ENCODE measurements around the gene MEOX2. TPM values are rescaled to one million over a fixed set of nuclear protein-coding genes. Genes with fewer than 3 reads are reported as not detected.

The MEOX2 gene
- total RNA-seq, 1 experiment from 2014 or later, result not detected

GRCh38 chr7:15610503-15610902 lies 76.0 kb downstream of the MEOX2 start:
- H3K36me3 Mint-ChIP-seq (ENCODE audit: insufficient read depth, unreplicated experiment), result no peaks in the 10 kb centered on the region
- H3K27me3 Mint-ChIP-seq (ENCODE audit: insufficient read depth, unreplicated experiment), result peaks cover 61% of the 10 kb centered on the region
- DNase-seq (ENCODE audit: unreplicated experiment), result no peak
- no peaks in the 10 kb centered on the region for H3K9me3 Mint-ChIP-seq (ENCODE audit: unreplicated experiment)
- intact Hi-C loops (cut with micrococcal nuclease), result no loop called here
- H3K4me1 Mint-ChIP-seq (ENCODE audit: insufficient read depth, unreplicated experiment), result no peaks in the 10 kb centered on the region
- ChIA-PET CTCF (no interaction called here), POLR2A (no interaction called here)
- no peak for TF ChIP-seq CTCF (IDR thresholded peaks at IDR 0.05; ENCODE audit: unreplicated experiment)
- no peak overlapping the region for H3K4me3 Mint-ChIP-seq (ENCODE audit: unreplicated experiment)
- no peak overlapping the region for H3K27ac Mint-ChIP-seq (ENCODE audit: low read depth, unreplicated experiment)
- BruUV-seq (replicated peaks), result no TSS peak

- Mint-ChIP-seq H3K4me1 (ENCODE audit: insufficient read depth, unreplicated experiment) (no peaks in the 10 kb centered on the region), H3K27ac (ENCODE audit: low read depth, unreplicated experiment) (no peak overlapping the region), H3K27me3 (ENCODE audit: insufficient read depth, unreplicated experiment) (peaks cover 61% of the 10 kb centered on the region), H3K9me3 (ENCODE audit: unreplicated experiment) (no peaks in the 10 kb centered on the region), H3K36me3 (ENCODE audit: insufficient read depth, unreplicated experiment) (no peaks in the 10 kb centered on the region), H3K4me3 (ENCODE audit: unreplicated experiment) (no peak overlapping the region)
- TF ChIP-seq CTCF (IDR thresholded peaks at IDR 0.05; ENCODE audit: unreplicated experiment), result no peak
- no TSS peak for BruUV-seq (replicated peaks)
- POLR2A ChIA-PET, result no interaction called here
- intact Hi-C loops (cut with micrococcal nuclease), result no loop called here
- no peak for DNase-seq (ENCODE audit: unreplicated experiment)
- CTCF ChIA-PET, result interaction anchor here (0.6 kb wide), 1 partner anchor 12 kb away, joined by 4 read pairs; no protein-coding TSS in a partner anchor
Measured at GRCh38 chr7:15609287-15609686, 77.2 kb downstream of the MEOX2 start.

GRCh38 chr7:15607529-15608210 lies 78.8 kb downstream of the MEOX2 start:
- Mint-ChIP-seq H3K27ac (ENCODE audit: low read depth, unreplicated experiment) (no peak overlapping the region), H3K9me3 (ENCODE audit: unreplicated experiment) (no peaks in the 10 kb centered on the region), H3K4me3 (ENCODE audit: unreplicated experiment) (no peak overlapping the region), H3K36me3 (ENCODE audit: insufficient read depth, unreplicated experiment) (no peaks in the 10 kb centered on the region), H3K27me3 (ENCODE audit: insufficient read depth, unreplicated experiment) (peaks cover 60% of the 10 kb centered on the region), H3K4me1 (ENCODE audit: insufficient read depth, unreplicated experiment) (no peaks in the 10 kb centered on the region)
- intact Hi-C loops (cut with micrococcal nuclease), result no loop called here
- ChIA-PET POLR2A (no interaction called here), CTCF (no interaction called here)
- no peak for TF ChIP-seq CTCF (IDR thresholded peaks at IDR 0.05; ENCODE audit: unreplicated experiment)
- DNase-seq (ENCODE audit: unreplicated experiment), result no peak
- BruUV-seq (replicated peaks), result no TSS peak

- Mint-ChIP-seq H3K27me3 (ENCODE audit: insufficient read depth, unreplicated experiment) (peaks cover 51% of the 10 kb centered on the region), H3K27ac (ENCODE audit: low read depth, unreplicated experiment) (no peak overlapping the region), H3K9me3 (ENCODE audit: unreplicated experiment) (no peaks in the 10 kb centered on the region), H3K36me3 (ENCODE audit: insufficient read depth, unreplicated experiment) (no peaks in the 10 kb centered on the region), H3K4me3 (ENCODE audit: unreplicated experiment) (no peak overlapping the region), H3K4me1 (ENCODE audit: insufficient read depth, unreplicated experiment) (no peaks in the 10 kb centered on the region)
- no peak for TF ChIP-seq CTCF (IDR thresholded peaks at IDR 0.05; ENCODE audit: unreplicated experiment)
- intact Hi-C loops (cut with micrococcal nuclease), result no loop called here
- BruUV-seq (replicated peaks), result no TSS peak
- DNase-seq (ENCODE audit: unreplicated experiment), result no peak
- ChIA-PET POLR2A (no interaction called here), CTCF (no interaction called here)
Measured at GRCh38 chr7:15606561-15606960, 79.9 kb downstream of the MEOX2 start.
